Upper lobe of right lung (tissue), 1 donor: ENCODE data around the gene HMCN1. TPM values are rescaled to one million over a fixed set of nuclear protein-coding genes. Genes with fewer than 3 reads are reported as not detected.

ENCODE experiments used
- ATAC-seq: fragments of 200-7000 bp; cut with Tn5 transposase; one replicate; pipeline ENCODE4 v1.9.1; 2020; ENCODE audit warnings: mild to moderate bottlenecking, moderate library complexity
- DNase-seq: peaks from one replicate; pipeline ENCODE4 v3.0.0-alpha.2; 2020
- H3K27ac ChIP-seq: fragments of 200-600 bp; one replicate; pipeline ENCODE4 v1.8.0; 2022
- H3K27me3 ChIP-seq: fragments of 200-600 bp; one replicate; pipeline ENCODE4 v1.8.0; 2022; ENCODE audit warnings: mild to moderate bottlenecking
- H3K36me3 ChIP-seq: fragments of 200-600 bp; one replicate; pipeline ENCODE4 v1.8.0; 2022
- H3K4me1 ChIP-seq: fragments of 200-600 bp; one replicate; pipeline ENCODE4 v1.8.0; 2022
- H3K4me3 ChIP-seq: fragments of 200-600 bp; one replicate; pipeline ENCODE4 v1.8.0; 2022; ENCODE audit warnings: mild to moderate bottlenecking
- H3K9me3 ChIP-seq: fragments of 200-600 bp; one replicate; pipeline ENCODE4 v1.8.0; 2022
- CTCF ChIP-seq: fragments of 200-600 bp; IDR thresholded peaks from one replicate; pipeline ENCODE4 v1.8.0; 2022; ENCODE audit warnings: antibody characterized with exemption
- intact Hi-C: fragments of 100-400 bp; cut with DNase I; formaldehyde crosslinking; loops from one replicate; pipeline ENCODE4 v1.11.0; 2022
- total RNA-seq: library from RNA; stranded (reverse); fragmentation: NEBNext Ultra II Directional; extraction: Animal tissue kit (Norgen Biotek cat#: 25700); gene quantifications from one replicate; pipeline ENCODE4 v1.2.1, GENCODE V29; 2021
- donor health status: DM: no; HTN: yes; CAD: no; lungs with severe emphysema.

HMCN1 gene
- total RNA-seq, 1 donor from 2014 or later: 45.4 TPM

DNA sequence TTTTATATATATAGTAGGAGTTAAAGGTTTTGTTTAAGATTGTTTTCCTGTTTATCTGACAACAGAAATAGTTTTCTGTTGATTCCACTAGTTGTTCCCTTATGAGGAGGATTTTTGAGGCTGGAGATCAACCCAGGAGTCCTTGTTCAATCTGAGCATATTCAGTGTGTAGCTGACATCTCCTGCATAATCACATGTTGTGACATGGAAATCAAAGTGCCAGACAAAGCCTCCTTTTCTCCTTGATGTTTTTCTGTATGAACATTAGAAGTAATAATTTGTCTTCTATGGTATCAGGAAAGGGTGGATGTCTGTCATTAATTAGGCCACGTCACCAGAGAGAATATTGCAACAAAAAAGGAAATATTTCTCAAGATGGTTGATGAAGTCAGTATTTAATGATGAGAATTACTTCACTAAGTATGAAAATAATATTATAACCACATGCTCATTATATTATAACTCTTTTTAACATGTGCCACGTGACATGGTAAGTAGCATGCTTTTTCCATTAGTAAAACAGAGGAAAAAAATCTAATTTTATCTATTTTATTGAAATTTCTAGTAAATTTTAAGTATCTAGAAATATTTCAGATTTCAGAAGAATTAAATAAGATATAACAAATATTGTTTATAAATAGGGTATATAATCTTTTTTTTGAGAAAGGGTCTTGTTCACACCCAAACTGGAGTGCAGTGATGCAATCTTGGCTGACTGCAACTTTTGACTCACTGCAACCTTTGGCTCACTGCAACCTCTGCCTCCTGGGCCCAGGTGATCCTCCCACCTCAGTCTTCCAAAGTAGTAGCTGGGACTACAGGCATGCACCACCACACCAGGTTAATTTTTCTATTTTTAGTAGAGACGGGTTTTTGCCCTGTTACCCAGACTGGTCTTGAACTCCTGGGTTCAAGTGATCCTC is 223.5 kb downstream of the HMCN1 start:
- DNase-seq (no peak), ATAC-seq (no peak)
- H3K36me3 ChIP-seq: no peaks in the 10 kb centered on the region
- H3K27me3 ChIP-seq: no peaks in the 10 kb centered on the region
- TF ChIP-seq CTCF: no peak
- no peak overlapping the region for H3K4me3 ChIP-seq
- no peaks in the 10 kb centered on the region for H3K9me3 ChIP-seq
- H3K4me1 ChIP-seq: peaks cover 4% of the 10 kb centered on the region
- H3K27ac ChIP-seq: no peak overlapping the region
- intact Hi-C loops: no loop called here

DNA sequence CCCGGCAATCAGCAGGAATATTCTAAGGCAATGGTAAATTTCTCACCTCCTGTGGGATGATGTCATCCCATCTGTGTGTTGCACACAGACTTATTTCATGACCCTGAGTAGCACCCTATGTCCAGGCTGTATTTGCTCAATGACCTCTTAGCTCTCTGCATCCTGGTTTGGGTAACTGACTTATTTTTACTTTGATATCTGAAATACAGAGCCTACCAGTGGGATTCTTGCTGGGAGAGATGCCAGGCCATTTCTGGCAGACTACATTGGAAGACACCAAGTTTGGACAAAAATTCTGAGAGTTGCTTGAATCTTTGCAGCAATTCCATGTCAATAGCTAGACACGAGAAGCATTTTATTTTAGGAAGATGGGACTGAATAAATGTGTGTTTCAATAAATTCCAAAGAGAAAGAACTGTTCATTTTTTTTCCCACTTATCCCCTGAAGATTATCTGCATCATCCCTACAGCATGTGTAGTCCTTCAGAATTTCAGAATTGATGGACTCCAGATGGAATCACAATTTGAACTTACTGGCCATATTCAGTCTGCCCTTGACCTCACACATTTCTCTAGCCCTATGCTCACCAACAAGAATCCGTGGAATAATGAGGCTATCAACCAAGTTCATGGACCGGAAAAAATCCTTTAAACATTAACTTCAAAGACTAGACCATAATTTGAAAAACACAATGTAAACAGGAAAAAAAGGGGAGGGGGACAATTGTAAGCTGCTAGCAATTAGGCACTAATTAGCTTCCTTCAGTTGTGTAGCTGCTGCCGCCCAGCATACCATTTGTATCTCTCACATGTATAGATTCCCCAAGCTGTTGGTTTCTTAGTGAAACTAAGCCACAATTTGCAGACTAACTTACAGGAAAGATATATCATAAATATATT is 226.5 kb downstream of the HMCN1 start:
- H3K4me3 ChIP-seq: no peak overlapping the region
- no peak for ATAC-seq
- H3K36me3 ChIP-seq: no peaks in the 10 kb centered on the region
- TF ChIP-seq CTCF: no peak
- H3K27me3 ChIP-seq: no peaks in the 10 kb centered on the region
- no peak overlapping the region for H3K27ac ChIP-seq
- no peak for DNase-seq
- intact Hi-C loops: no loop called here
- peaks cover 4% of the 10 kb centered on the region for H3K4me1 ChIP-seq
- no peaks in the 10 kb centered on the region for H3K9me3 ChIP-seq

- intact Hi-C loops: no loop called here
Observed at GRCh38 chr1:185961664-185962063, 227.5 kb downstream of the HMCN1 start.

DNA sequence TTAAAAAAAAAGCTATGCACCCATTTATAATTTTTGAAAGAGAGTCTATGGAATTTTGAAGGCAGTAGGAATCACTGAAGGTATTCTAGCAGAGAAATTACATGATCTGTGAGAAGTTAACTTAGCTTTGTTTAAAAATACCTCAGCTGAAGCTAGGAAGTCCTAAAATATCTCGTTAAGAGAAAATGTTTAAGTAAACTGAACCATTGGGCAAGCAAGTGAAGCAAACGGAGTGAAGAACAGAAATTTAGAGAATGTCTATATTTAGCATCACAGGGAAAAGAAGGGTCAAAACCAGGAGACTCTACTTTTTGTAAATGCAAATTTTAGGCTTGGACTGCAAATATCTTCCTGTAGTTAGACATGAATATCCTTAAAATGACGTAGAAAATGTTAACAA is 230.8 kb downstream of the HMCN1 start:
- Histone ChIP-seq H3K4me3 (no peak overlapping the region), H3K4me1 (peaks cover 4% of the 10 kb centered on the region), H3K27me3 (no peaks in the 10 kb centered on the region), H3K36me3 (no peaks in the 10 kb centered on the region), H3K27ac (no peak overlapping the region), H3K9me3 (no peaks in the 10 kb centered on the region)
- ATAC-seq (no peak), DNase-seq (no peak)
- intact Hi-C loops: no loop called here
- no peak for TF ChIP-seq CTCF

More at GRCh38 chr1:185961664-185962063, 227.5 kb downstream of the HMCN1 start:
- DNase-seq (no peak), ATAC-seq (no peak)
- no peaks in the 10 kb centered on the region for H3K27me3 ChIP-seq
- no peaks in the 10 kb centered on the region for H3K36me3 ChIP-seq
- H3K9me3 ChIP-seq: no peaks in the 10 kb centered on the region
- peaks cover 4% of the 10 kb centered on the region for H3K4me1 ChIP-seq
- H3K27ac ChIP-seq: no peak overlapping the region
- no peak for TF ChIP-seq CTCF
- no peak overlapping the region for H3K4me3 ChIP-seq

GRCh38 chr1:185965870-185966269 is 231.7 kb downstream of the HMCN1 start:
- H3K27me3 ChIP-seq: no peaks in the 10 kb centered on the region
- TF ChIP-seq CTCF: no peak
- H3K36me3 ChIP-seq: no peaks in the 10 kb centered on the region
- ATAC-seq: no peak
- H3K4me1 ChIP-seq: peaks cover 4% of the 10 kb centered on the region
- H3K27ac ChIP-seq: peak overlapping the region; percentile 20
- H3K9me3 ChIP-seq: no peaks in the 10 kb centered on the region
- intact Hi-C loops: no loop called here
- no peak for DNase-seq
- no peak overlapping the region for H3K4me3 ChIP-seq
